Fibroblast of gingiva (primary cell): ENCODE results near the gene ESRRB.

Source experiments
- DNase-seq: peaks from one replicate; pipeline ENCODE4 v3.0.0-alpha.2; 2011; ENCODE audit warnings: low read depth

Gene ESRRB

GRCh38 chr14:76407449-76408150 is 31.7 kb downstream of the ESRRB start:
- no peak for DNase-seq

GRCh38 chr14:76408877-76409276 is 32.9 kb downstream of the ESRRB start:
- no peak for DNase-seq

GRCh38 chr14:76412501-76412900 is 36.6 kb downstream of the ESRRB start:
- no peak for DNase-seq

GRCh38 chr14:76413106-76413961 is 37.4 kb downstream of the ESRRB start:
- DNase-seq, result no peak

GRCh38 chr14:76413962-76414600 is 38.1 kb downstream of the ESRRB start:
- no peak for DNase-seq

- DNase-seq, result no peak
Measured at GRCh38 chr14:76419399-76419798, 43.5 kb downstream of the ESRRB start.

- DNase-seq, result no peak
Measured at GRCh38 chr14:76420827-76421226, 44.9 kb downstream of the ESRRB start.

GRCh38 chr14:76421662-76422061 is 45.7 kb downstream of the ESRRB start:
- DNase-seq, result no peak

GRCh38 chr14:76422662-76423061 is 46.7 kb downstream of the ESRRB start:
- no peak for DNase-seq

- no peak for DNase-seq
Measured at GRCh38 chr14:76423534-76423933, 47.6 kb downstream of the ESRRB start.

GRCh38 chr14:76424359-76424758 is 48.4 kb downstream of the ESRRB start:
- no peak for DNase-seq

GRCh38 chr14:76426161-76426696 is 50.3 kb downstream of the ESRRB start:
- DNase-seq, result no peak

- DNase-seq, result no peak
Measured at GRCh38 chr14:76428611-76429010, 52.7 kb downstream of the ESRRB start.

- no peak for DNase-seq
Measured at GRCh38 chr14:76430017-76430416, 54.1 kb downstream of the ESRRB start.

- DNase-seq, result no peak
Measured at GRCh38 chr14:76430475-76430980, 54.6 kb downstream of the ESRRB start.

- no peak for DNase-seq
Measured at GRCh38 chr14:76431538-76431937, 55.6 kb downstream of the ESRRB start.

GRCh38 chr14:76432827-76433752 is 57.2 kb downstream of the ESRRB start:
- no peak for DNase-seq

- no peak for DNase-seq
Measured at GRCh38 chr14:76434220-76434619, 58.3 kb downstream of the ESRRB start.

- no peak for DNase-seq
Measured at GRCh38 chr14:76439237-76439775, 63.4 kb downstream of the ESRRB start.

GRCh38 chr14:76446486-76446885 is 70.5 kb downstream of the ESRRB start:
- no peak for DNase-seq

- DNase-seq, result no peak
Measured at GRCh38 chr14:76446921-76447320, 71.0 kb downstream of the ESRRB start.
